AG09319 (cell line): ENCODE results near the gene KIRREL2.

Source experiments
- DNase-seq: peaks from one replicate; pipeline ENCODE4 v3.0.0-alpha.2; 2010; ENCODE audit warnings: low read depth; ENCODE audit errors: extremely low read depth
- CTCF ChIP-seq: IDR thresholded peaks from 2 replicates; pipeline ENCODE4 v1.5.1; 2011; ENCODE audit warnings: low read depth, mild to moderate bottlenecking, inconsistent platforms, low read length, moderate library complexity

KIRREL2 gene

GRCh38 chr19:35895911-35896642, 39.4 kb downstream of the KIRREL2 start:
- DNase-seq, result no peak
- TF ChIP-seq CTCF, result no peak

GRCh38 chr19:35896643-35897040, 39.9 kb downstream of the KIRREL2 start:
- TF ChIP-seq CTCF, result no peak
- no peak for DNase-seq

DNA sequence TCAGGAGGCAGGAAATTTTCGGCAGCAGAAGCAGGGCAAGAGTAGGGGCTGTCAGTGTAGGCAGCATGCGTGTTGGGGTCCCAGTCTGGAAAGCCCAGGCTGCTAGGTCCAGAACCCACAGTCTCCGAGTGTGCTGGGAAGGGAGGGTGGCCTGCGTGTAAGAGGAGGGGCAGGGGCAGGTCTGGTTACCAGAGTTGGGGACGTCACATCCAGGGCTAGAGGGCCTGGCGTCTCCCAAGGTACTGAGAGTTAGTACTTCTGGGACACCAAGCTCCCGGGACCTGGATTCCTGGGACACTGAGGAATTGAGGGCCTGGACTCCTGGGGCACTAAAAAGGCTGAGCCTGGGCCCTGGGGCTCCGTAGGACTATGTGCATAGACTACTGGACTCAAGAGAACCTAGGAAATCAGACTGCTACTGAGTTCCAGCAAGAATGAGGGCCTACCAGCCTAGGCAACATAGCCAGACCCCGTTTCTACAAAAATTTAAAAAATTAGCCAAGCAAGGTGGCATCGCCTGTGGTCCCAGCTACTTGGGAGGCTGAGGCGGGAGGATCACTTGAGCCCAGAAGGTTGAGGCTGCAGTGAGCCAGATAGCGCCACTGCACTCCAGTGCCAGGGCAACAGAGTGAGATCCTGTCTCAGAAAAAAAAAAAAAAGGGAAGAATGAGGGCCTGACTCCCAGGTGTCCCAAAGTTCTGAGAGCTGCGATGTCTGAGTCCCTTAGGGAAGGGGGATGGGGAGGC, 41.2 kb downstream of the KIRREL2 start:
- DNase-seq, result no peak
- no peak for TF ChIP-seq CTCF

DNA sequence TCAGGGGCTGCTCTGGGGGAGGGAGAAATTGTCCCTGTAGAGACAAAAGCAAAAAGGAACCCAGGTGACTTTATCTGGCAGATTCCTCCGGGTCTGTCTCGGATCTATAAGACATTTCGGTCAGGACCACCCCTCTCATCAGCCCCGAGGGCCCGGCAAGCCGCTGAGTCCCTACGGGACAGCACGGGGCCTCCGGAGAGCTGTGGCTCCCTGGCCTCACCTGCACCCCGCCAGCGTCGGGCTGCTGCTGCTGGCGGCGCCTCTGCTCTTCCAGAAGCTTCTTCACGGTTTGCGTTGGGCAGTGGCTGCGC, 41.7 kb downstream of the KIRREL2 start:
- DNase-seq, result no peak
- no peak for TF ChIP-seq CTCF

GRCh38 chr19:35899547-35900214, 43.0 kb downstream of the KIRREL2 start:
- TF ChIP-seq CTCF, result no peak
- peak; percentile 46 for DNase-seq

DNA sequence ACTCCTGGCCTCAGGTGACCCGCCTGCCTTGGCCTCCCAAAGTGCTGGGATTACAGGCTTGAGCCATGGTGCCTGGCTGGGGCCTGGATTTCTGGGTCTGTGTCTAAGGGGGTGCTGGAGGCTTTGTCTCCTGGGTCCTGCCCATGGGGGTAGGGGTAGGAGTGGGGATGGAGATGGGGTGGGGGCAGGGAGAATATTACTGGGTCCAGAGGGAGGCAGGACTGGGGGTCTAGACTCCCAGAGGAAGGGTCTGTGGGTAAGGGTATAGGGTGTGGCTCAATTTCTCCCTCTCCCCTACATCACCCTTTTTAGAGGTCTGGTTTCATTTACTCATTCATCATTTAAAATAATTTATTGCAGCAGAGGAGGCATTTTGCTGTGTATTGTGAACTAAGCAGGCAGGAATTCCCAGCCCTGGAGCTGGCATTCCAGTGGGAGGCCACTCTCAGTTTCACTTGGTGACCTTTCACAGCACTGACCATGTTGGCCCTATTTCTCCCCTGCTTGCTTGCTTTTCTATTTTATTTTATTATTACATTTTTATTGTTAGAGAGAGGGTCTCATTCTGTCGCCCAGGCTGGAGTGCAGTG, 44.4 kb downstream of the KIRREL2 start:
- no peak for TF ChIP-seq CTCF
- DNase-seq, result no peak
